Panc1 (cell line): ENCODE data around the gene MYCBPAP. TPM values are rescaled to one million over a fixed set of nuclear protein-coding genes. Genes with fewer than 3 reads are reported as not detected.

Experiments used
- ATAC-seq: fragments of 200-7000 bp; cut with Tn5 transposase; 2 replicates; pipeline ENCODE4 v1.9.1; 2020; ENCODE audit warnings: mild to moderate bottlenecking, moderate library complexity
- BruUV-seq: library from RNA; stranded (reverse); fragments of 400-500 nt; replicated peaks from 2 replicates; lab custom pipeline; 2021; lab: Mats Ljungman, UMichigan
- CTCF ChIA-PET: fragments of 300-600 bp; sonication (Branson Sonifier 250); formaldehyde crosslinking; loops from one replicate; lab custom pipeline; 2022; ENCODE audit warnings: antibody characterized with exemption; lab: Charles Lee
- POLR2A ChIA-PET: fragments of 300-600 bp; sonication (Branson Sonifier 250); formaldehyde crosslinking; loops from one replicate; lab custom pipeline; 2022; ENCODE audit warnings: antibody characterized with exemption; lab: Charles Lee
- DNase-seq: peaks from one replicate; pipeline ENCODE4 v3.0.0-alpha.2; 2010; ENCODE audit warnings: low read depth, low spot score
- H3K27ac ChIP-seq: 2 replicates; pipeline ENCODE4 v1.5.1; 2011; ENCODE audit warnings: mild to moderate bottlenecking, low read length, inconsistent platforms
- H3K27me3 ChIP-seq: fragments of 200-500 bp; sonication (Bioruptor generic); 2 replicates; pipeline ENCODE4 v1.6.0; 2014; ENCODE audit warnings: low read length, inconsistent platforms; ENCODE audit not compliant: control insufficient read depth, insufficient read depth
- H3K36me3 ChIP-seq: fragments of 200-500 bp; sonication (Bioruptor generic); 2 replicates; pipeline ENCODE4 v1.5.1; 2014; ENCODE audit warnings: inconsistent platforms, mild to moderate bottlenecking, low read length, moderate library complexity; ENCODE audit not compliant: control insufficient read depth, insufficient read depth
- H3K4me1 ChIP-seq: 2 replicates; pipeline ENCODE4 v1.5.1; 2011; ENCODE audit warnings: inconsistent platforms, mild to moderate bottlenecking, low read length, moderate library complexity; ENCODE audit not compliant: control insufficient read depth, insufficient read depth
- H3K4me3 ChIP-seq, 2 experiments: 2 replicates each; pipeline ENCODE4 v1.5.1; 2011 to 2012; ENCODE audit warnings: low read depth in 2 of 2, low read length in 2 of 2, mild to moderate bottlenecking in 2 of 2, inconsistent platforms in 1 of 2, moderate library complexity in 1 of 2
- H3K9me3 ChIP-seq: fragments of 200-500 bp; sonication (Bioruptor generic); 2 replicates; pipeline ENCODE4 v1.5.1; 2014; ENCODE audit warnings: low read depth, mild to moderate bottlenecking, inconsistent platforms, low read length, moderate library complexity; ENCODE audit not compliant: control insufficient read depth, insufficient read depth
- CTCF ChIP-seq: fragments of 450-650 bp; IDR thresholded peaks from 2 replicates; pipeline ENCODE4 v1.5.1; 2017; ENCODE audit warnings: mild to moderate bottlenecking
- POLR2AphosphoS5 ChIP-seq: IDR thresholded peaks from 2 replicates; pipeline ENCODE4 v1.6.1; 2012; ENCODE audit warnings: mild to moderate bottlenecking, low read depth, low read length, moderate library complexity
- REST ChIP-seq, 2 experiments: IDR thresholded peaks; 2 replicates each; pipeline ENCODE4 v1.6.1; 2011 to 2012; ENCODE audit warnings: low read depth in 2 of 2, control low read depth in 1 of 2, low read length in 1 of 2, mild to moderate bottlenecking in 1 of 2, moderate library complexity in 1 of 2; ENCODE audit not compliant: insufficient read depth in 1 of 2
- SIN3A ChIP-seq: IDR thresholded peaks from 2 replicates; pipeline ENCODE4 v1.6.1; 2012; ENCODE audit warnings: low read depth, mild to moderate bottlenecking, low read length, moderate library complexity, borderline replicate concordance; ENCODE audit not compliant: insufficient read depth
- TCF7L2 ChIP-seq: IDR thresholded peaks from 2 replicates; pipeline ENCODE4 v1.6.1; 2011; ENCODE audit warnings: mild to moderate bottlenecking, low read depth, low read length, inconsistent platforms
- in situ Hi-C: cut with HindIII; loops from 2 replicates; pipeline ENCODE4 v1.10.0; 2016; ENCODE audit warnings: low sequenced_read_pairs, low pct_unique_long_range_greater_than_20kb
- intact Hi-C: fragments of 100-400 bp; cut with micrococcal nuclease; formaldehyde crosslinking; loops from one replicate; pipeline ENCODE4 v1.10.0; 2022; ENCODE audit not compliant: unreplicated experiment
- total RNA-seq: library from RNA; stranded (reverse); gene quantifications from one replicate; pipeline ENCODE4 v1.2.1, GENCODE V29; 2021; ENCODE audit not compliant: unreplicated experiment

Gene MYCBPAP
- total RNA-seq, 1 experiment from 2014 or later, result 2.2 TPM

GRCh38 chr17:50545311-50545710 is 37.1 kb downstream of the MYCBPAP start:
- CTCF ChIA-PET, result interaction anchor here (0.8 to 1.2 kb wide), 2 partner anchors 83 to 163 kb away, joined by 4 to 8 read pairs; no protein-coding TSS in a partner anchor
- ATAC-seq, result no peak
- in situ Hi-C loops, result no loop called here

GRCh38 chr17:50546701-50547034 is 38.4 kb downstream of the MYCBPAP start:
- DNase-seq (no peak), ATAC-seq (no peak)
- peak overlapping the region; percentile 52 to 73 for H3K4me3 ChIP-seq

More at GRCh38 chr17:50545311-50545710, 37.1 kb downstream of the MYCBPAP start:
- Histone ChIP-seq H3K27me3 (no peaks in the 10 kb centered on the region), H3K4me3 (no peak overlapping the region), H3K4me1 (peaks cover 38% of the 10 kb centered on the region), H3K9me3 (no peaks in the 10 kb centered on the region), H3K36me3 (no peaks in the 10 kb centered on the region), H3K27ac (no peak overlapping the region)
- intact Hi-C loops, result loop anchor here (5.0 kb wide), 1 partner anchor 297 kb away; no protein-coding TSS in a partner anchor
- no TSS peak for BruUV-seq
- TF ChIP-seq REST (IDR thresholded peaks at IDR 0.05; ENCODE audit: insufficient read depth in 1 of 2, low read depth in 2 of 2, low read length in 1 of 2), result no peak
- TF ChIP-seq TCF7L2, result no peak
- no peak for TF ChIP-seq POLR2AphosphoS5
- TF ChIP-seq CTCF, result no peak
- TF ChIP-seq SIN3A, result no peak
- POLR2A ChIA-PET, result no interaction called here
- DNase-seq, result no peak

More at GRCh38 chr17:50546701-50547034, 38.4 kb downstream of the MYCBPAP start:
- POLR2A ChIA-PET, result interaction anchor here (1.0 kb wide), 1 partner anchor 236 kb away, joined by 5 read pairs; no protein-coding TSS in a partner anchor
- no peaks in the 10 kb centered on the region for H3K36me3 ChIP-seq
- BruUV-seq, result no TSS peak
- H3K27ac ChIP-seq, result peak overlapping the region; percentile 3; the same call in 1 of the 2 replicates
- no peaks in the 10 kb centered on the region for H3K27me3 ChIP-seq
- peaks cover 26% of the 10 kb centered on the region for H3K4me1 ChIP-seq
- H3K9me3 ChIP-seq, result no peaks in the 10 kb centered on the region
- CTCF ChIA-PET, result interaction anchor here (0.6 to 3.6 kb wide), 5 partner anchors 68 to 148 kb away, joined by 3 to 15 read pairs (median 5); no protein-coding TSS in a partner anchor
- intact Hi-C loops, result loop anchor here (2.0 to 5.0 kb wide), 2 partner anchors 148 to 296 kb away; no protein-coding TSS in a partner anchor
- in situ Hi-C loops, result no loop called here
- TF ChIP-seq TCF7L2 (no peak), SIN3A (no peak), REST (IDR thresholded peaks at IDR 0.05; ENCODE audit: insufficient read depth in 1 of 2, low read depth in 2 of 2, low read length in 1 of 2) (no peak), CTCF (no peak), POLR2AphosphoS5 (no peak)
